GM08714 (cell line): ENCODE data around the gene HIVEP3.
A peak's percentile ranks its signal among the peaks of the same experiment; 100 is the strongest.

ENCODE experiments used
- H3K4me3 ChIP-seq: fragments of 200-500 bp; sonication (Bioruptor generic); 2 replicates; pipeline ENCODE4 v1.5.1; 2014; ENCODE audit warnings: mild to moderate bottlenecking, low read length, inconsistent platforms
- ZNF274 ChIP-seq: IDR thresholded peaks from 2 replicates; pipeline ENCODE4 v1.6.1; 2012; ENCODE audit warnings: mild to moderate bottlenecking, low read depth, low read length

Gene HIVEP3

DNA sequence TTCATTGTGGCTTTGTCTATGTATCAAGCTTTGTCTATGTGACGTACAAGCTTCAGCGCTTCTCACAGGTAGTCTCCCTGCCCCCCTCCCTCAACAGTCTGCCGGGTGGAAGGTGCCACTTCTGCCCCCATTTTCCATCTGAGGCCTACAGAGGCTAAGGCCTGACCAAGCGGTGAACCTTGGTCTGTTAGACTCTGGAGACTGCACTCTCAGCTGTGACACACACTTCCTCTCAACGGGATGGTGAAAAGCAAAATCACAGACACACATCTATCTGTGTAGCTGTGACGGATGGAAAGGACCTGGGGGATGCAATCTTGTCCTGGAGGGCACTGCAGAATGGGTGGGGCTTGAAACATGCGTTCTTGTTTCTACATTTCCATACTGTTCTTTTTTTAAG lies 281.4 kb downstream of the HIVEP3 start:
- no peak overlapping the region for H3K4me3 ChIP-seq
- no peak for TF ChIP-seq ZNF274

DNA sequence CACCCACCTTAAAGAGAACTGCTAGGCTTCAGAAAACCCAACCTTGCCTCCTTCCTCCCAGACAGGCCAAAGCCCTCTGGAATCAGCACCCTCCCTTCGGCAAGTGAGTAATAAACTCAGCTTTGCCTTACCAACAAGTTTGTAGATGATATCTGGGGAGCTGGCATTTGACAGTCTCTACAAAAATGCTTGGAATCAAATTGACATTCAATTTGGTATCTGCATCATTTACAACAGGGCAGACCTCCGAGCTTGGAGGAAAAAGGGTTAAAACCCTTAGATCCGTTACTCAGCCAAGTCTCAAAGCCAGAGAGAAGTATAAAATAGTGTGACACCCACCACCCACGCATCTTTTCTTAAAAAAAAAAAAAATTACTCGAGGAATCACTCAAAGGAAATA lies 285.0 kb downstream of the HIVEP3 start:
- no peak overlapping the region for H3K4me3 ChIP-seq
- TF ChIP-seq ZNF274 = no peak

DNA sequence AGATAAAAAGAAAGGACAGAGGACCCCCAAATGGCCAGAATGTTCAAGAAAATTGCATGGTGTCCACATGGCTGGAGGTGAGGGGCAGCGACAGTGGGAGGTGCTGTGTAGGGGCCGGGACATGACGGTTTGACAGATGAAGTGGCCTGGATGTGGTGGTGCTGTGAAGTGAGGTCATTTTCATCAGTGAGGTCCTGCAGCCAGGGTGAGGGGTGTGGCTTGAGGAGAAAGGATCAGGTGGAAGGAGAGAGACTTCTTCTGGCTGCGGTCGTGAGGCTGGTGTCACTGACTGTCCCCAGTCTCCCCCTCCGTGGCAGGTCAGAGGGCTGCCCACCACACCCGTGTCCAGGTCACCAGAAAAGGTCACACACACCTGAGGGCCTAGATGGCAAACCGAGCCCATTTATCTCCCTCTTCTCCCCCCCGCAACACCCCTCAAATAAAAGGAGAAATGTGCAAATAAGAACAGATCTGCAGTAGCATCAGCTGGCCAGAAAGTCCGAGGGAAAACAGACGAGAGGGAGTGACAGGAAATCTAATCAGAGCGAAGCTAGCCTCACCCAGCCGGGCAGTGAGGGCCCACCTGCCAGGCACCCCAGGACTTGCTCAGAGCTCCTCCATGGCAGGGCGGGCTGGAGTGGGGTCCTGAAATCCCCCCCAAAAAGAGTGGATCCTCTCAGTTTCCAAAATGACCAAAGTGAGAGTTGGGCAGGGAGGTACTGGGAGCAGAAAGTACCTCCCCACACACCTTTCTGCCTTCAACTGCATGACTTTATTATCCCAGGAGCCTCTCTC lies 285.7 kb downstream of the HIVEP3 start:
- H3K4me3 ChIP-seq = no peak overlapping the region
- no peak for TF ChIP-seq ZNF274

DNA sequence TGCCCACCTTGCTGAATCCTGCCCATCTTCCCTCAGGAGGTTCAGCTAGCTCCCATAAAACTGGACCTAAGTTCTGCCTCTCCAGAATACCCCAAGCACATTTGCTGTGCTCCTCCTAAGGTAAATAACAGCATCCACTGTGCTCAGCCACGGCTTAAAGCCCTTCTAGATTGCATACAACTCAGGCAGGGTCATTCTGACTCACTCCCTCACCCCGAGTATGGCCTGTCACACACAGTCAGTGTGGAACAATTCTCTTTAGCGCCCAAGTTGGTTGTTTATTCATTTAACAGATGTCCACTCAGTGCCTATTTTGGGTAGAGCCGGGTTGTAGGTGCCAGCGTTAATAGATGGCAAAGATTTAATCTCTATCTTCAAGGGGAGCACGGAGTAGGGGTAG lies 286.8 kb downstream of the HIVEP3 start:
- no peak overlapping the region for H3K4me3 ChIP-seq
- no peak for TF ChIP-seq ZNF274

DNA sequence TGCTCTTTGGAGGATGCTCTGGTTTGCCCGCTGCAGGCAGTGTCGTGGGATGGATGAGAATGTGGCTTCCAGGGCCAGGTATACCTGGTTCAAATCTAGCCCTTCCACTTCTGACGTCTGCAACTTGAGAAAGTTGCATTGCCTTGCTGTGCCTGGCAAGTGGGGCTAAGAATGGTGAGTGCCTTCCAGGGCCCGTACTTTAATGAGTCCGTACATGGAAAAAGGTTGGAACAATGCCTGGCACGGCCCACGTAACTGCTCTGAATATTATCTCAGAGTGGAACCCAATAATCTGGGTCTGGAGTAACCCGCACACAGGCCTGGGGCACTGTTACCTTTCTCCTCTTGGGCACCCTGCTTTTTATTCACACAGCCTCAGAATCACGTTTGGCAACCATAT lies 287.6 kb downstream of the HIVEP3 start:
- no peak for TF ChIP-seq ZNF274
- H3K4me3 ChIP-seq = no peak overlapping the region

DNA sequence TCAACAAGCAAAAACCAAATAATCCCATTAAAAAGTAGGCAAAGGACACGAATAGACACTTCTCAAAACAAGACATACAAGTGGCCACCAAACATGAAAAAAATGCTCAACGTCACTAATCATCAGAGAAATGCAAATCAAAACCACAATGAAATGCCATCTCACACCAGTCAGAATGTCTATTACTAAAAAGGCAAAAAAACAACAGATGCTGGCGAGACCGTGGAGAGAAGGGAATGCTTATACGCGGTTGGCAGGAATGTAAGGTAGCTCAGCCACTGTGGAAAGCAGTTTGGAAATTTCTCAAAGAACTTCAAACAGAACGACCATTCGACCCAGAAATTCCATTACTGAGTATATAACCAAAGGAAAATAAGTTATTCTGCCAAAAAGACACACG lies 289.2 kb downstream of the HIVEP3 start:
- TF ChIP-seq ZNF274 = no peak
- H3K4me3 ChIP-seq = no peak overlapping the region

DNA sequence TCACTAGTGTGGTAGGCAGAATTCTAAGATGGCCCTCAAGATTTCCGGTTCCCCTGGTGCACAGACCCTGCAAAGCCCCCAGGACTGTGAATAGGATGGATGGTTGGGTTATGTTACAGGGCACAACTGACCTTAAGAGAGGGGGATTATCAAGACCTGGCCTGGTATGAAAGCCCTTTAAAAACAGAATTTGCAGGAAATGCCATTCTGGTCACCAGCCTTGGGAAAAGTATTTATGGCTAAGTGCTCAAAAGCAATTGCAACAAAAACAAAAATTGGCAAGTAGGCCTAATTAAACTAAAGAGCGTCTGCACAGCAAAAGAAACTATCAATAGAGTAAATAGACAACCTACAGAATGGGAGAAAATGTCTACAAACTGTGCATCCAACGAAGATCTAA lies 289.6 kb downstream of the HIVEP3 start:
- no peak overlapping the region for H3K4me3 ChIP-seq
- TF ChIP-seq ZNF274 = no peak

DNA sequence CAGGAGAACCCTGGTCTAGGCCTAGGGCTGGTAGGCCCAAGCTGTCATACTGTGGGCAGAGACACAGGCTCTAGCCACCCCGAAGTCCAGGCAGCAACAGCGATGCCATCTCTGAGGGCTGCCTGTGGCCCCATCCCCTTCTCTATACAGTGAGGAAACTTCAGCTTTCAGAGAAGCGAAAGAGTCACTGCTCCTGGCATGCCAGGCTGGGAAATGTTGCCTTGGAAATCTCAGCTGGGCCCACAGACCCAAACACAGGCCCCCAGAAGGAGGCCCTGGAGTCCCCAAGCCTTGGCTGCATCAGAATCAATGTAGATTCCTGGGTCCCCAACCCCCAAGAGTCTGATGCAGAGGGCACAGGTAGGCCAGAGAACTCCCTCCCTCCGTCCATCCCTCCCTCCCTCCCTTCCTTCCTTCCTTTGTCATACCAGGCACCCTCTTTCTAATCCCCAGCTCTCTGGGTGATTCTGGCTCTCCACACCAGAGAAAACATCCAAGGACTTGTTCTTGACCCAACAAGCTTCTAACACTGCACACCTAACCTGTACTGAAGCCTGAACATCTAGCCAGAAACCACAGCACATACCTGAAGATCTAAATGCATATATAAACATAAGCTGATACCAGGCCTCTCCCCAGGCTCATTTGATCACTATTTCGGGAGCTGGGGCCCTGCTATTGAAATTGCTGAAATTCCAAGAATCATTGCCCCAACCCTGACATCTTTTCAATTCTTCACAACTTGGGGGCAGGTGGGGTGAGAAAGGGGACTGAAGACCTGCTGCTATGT lies 291.0 kb downstream of the HIVEP3 start:
- no peak overlapping the region for H3K4me3 ChIP-seq
- TF ChIP-seq ZNF274 = no peak

DNA sequence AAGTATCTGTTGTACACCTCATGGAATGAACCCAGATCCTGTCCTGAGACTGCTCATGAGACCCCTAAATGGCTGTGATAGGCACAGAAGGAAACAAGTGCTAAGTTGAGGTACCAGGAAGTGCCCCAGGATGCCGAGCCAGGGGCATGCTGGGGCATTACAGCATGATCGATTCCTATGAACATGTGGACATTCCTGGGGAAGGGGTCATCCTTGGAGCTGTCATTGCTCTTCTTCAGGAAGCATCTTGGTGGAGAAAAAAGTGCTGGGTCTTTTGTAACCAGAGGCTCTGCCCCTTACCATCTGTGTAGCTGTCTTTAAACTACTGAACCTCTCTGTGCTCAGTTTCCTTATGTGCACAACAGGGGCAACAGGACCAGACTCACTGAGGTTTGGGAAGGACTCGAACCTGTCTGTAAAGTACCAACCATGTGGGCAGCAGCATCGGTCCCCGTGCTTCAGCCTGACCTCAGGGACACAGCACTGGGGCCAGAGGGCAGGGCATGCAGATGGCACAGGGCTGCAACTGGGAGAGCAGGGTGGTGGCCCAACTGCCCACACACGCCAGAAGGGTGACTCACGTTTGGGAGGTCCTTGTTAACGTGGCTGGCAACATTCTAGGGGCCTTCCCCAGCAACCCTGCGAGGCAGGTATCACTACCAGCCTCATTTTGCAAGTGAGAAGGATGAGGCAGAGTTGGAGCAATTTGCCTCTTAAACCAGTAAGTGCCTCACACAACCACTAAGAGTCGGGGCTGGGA lies 291.9 kb downstream of the HIVEP3 start:
- TF ChIP-seq ZNF274 = no peak
- H3K4me3 ChIP-seq = no peak overlapping the region

DNA sequence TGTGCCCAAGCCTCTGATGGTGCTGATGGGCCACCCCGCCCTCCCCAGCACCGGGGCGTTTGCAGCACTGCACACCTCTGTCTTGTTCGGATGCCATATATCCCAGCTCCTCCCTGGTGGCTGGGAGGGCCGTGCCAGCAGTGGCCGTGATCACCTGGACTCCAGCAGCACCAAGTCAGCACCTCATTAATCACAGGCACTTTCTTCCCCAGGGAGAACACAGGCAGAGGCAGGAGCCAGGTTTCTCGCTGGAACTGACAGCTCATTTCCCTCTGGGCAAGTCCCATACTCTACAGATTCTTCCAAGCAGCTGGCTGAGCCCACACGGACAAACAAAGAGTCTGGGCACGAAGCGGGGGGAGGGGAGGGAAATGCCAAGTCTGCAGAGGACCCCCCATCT lies 292.6 kb downstream of the HIVEP3 start:
- TF ChIP-seq ZNF274 = no peak
- H3K4me3 ChIP-seq = no peak overlapping the region

DNA sequence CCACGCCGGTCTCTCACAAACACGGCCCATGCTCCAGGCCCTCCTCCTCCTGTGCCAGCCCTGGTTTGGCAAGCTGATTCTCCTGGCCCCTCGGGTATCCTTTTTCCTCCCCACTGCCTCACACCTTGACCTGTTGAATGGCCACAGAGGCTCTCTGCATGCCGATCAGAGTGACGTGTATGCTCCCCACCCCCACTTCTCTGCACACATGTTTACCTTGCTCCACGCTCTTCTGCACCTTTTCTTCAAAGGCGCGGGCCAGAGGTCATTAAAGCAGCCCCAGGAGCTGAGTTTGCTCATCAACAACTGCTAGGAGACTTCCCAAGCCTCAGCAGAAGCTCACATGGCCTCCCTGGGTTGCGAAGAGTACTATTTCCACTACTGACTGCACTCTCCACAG lies 295.0 kb downstream of the HIVEP3 start:
- no peak for TF ChIP-seq ZNF274
- no peak overlapping the region; the same call in 1 of the 2 replicates for H3K4me3 ChIP-seq

DNA sequence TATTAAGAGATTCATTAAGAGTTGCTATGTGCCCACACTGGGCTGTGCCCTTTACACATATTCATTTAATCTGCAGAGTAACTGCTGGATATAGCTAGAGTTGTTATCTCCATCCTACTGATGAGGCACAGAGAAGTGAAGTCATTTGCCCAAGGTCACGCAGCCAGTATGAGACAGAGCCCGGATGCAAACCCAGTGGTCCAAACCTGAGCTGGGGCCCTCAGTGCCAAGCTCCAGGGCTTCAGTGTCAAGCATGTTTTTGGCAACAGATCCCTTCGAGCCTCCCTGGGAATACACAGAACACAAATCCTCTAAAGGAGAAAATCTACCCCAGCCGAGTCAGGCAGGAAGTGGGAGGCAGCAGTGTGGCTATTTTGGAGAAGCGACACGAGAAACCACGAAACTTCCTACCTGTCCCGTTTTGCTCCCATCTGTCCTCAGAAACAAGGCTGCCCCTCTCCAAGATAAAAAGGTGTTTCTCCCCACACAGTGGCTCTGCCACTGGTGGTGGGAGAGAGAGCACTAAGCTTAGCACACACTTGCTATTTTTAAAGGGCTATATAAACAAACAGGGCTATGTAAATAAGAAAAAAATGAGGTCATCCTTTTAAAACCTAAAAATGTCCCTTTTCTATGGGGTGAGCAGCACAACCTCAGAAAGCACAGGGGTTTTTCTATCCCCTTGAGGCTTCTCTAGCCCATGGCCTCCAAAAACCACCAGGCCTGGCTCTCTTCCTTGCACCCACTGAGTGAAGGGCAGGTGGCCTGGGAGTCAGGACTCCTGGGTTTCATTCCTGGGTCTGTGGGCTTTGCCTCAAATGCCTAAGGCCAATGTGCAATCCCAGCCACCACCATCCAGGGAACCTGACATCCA lies 295.6 kb downstream of the HIVEP3 start:
- TF ChIP-seq ZNF274 = no peak
- H3K4me3 ChIP-seq = peak overlapping the region; percentile 2; the same call in 1 of the 2 replicates

DNA sequence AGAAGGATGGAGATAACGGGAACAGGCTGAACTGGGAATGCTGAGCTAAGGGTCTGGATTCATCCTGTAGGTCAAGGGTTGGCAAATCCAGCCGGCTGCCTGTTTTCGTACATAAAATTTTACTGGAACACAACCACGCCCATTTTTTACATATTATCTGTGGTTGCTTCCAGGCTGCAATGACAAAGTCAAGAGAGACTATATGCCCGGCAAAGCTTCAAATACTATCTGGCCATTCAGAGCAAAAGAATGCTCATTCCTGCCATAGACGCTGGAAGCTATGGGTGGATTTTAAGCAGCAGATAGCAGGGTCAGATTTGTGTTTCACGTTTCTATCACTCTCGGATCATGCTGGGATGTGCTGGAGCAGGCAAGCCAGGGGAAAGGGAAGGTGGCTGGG lies 296.3 kb downstream of the HIVEP3 start:
- H3K4me3 ChIP-seq = no peak overlapping the region; the same call in 1 of the 2 replicates
- TF ChIP-seq ZNF274 = no peak

DNA sequence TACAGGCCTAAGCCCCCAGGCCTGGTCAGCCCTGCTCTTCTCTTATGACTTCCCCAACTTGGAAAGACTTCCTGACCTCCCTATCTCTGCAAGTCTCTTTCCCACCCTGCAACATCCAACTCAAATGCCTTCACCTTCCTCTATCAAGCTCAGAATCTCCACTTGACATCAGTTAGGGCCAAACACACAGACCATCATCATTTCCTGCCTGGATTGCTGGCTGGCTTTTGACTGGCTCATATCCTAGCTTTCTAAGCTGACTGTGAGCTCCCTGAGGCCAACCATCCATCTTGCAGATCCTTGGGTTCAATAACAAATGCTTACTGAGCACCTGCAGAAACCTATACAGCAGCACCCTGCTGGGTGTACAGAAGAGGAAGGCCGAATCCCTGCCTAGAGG lies 296.9 kb downstream of the HIVEP3 start:
- no peak overlapping the region for H3K4me3 ChIP-seq

DNA sequence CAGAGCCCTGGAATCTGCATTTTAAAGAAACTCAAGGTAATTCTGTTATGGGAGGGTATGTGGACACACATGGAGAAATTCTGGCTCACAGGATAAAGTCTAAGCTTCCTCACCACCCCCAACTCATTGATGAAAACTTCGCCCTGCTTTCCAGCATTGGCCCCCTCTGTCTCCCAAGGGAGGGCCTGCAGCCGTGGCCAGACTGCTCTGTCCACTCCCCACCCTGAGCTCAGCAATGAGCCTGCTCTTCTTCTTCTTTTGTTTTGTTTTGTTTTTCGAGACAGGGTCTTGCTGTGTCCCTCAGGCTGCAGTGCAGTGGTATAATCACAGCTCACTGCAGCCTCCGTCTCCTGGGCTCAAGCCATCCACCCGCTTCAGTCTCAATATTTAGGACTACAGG lies 297.5 kb downstream of the HIVEP3 start:
- no peak for TF ChIP-seq ZNF274
- no peak overlapping the region for H3K4me3 ChIP-seq

More for the DNA sequence above, 296.9 kb downstream of the HIVEP3 start:
- TF ChIP-seq ZNF274 = no peak
